GM23338 (cell line): Measurements from ENCODE around the gene SPATA1.

ENCODE experiments used
- CREB1 ChIP-seq: fragments of 250-450 bp; sonication (Bioruptor Pico); IDR thresholded peaks from 2 replicates; pipeline ENCODE4 v1.5.0; 2020; ENCODE audit warnings: low read depth, mild to moderate bottlenecking, moderate library complexity
- CTCF ChIP-seq, 2 experiments: fragments of 200-600 bp in 1 of 2; sonication (generic) in 1 of 2; conservative IDR thresholded peaks; 2 replicates each; pipeline versions ENCODE4 v1.5.1 to v1.6.1; 2016 to 2017; ENCODE audit warnings: antibody characterized with exemption in 2 of 2, low read depth in 2 of 2, mild to moderate bottlenecking in 2 of 2, moderate library complexity in 1 of 2
- EZH2 ChIP-seq: fragments of 200-600 bp; sonication (generic); IDR thresholded peaks from one replicate; pipeline ENCODE4 v1.8.0; 2017; ENCODE audit warnings: antibody characterized with exemption, mild to moderate bottlenecking, low read depth; ENCODE audit not compliant: unreplicated experiment
- EZH2phosphoT487 ChIP-seq: fragments of 200-600 bp; sonication (generic); IDR thresholded peaks from one replicate; pipeline ENCODE4 v1.8.1; 2018; ENCODE audit warnings: antibody characterized with exemption; ENCODE audit not compliant: unreplicated experiment
- JUNB ChIP-seq: IDR thresholded peaks from one replicate; pipeline ENCODE4 v1.6.1; 2016; ENCODE audit warnings: antibody characterized with exemption; ENCODE audit not compliant: unreplicated experiment
- POLR2AphosphoS5 ChIP-seq: IDR thresholded peaks from 2 replicates; pipeline ENCODE4 v1.6.1; 2016; ENCODE audit warnings: antibody characterized with exemption, low read depth
- ZNF114 ChIP-seq: fragments of 250-450 bp; sonication (Bioruptor Pico); IDR thresholded peaks from 2 replicates; pipeline ENCODE4 v1.5.0; 2020; ENCODE audit warnings: mild to moderate bottlenecking, moderate library complexity
- TF ChIP-seq, protein P1 (sequence below): IDR thresholded peaks from one replicate; pipeline ENCODE4 v1.6.1; 2018; ENCODE audit warnings: antibody characterized with exemption; ENCODE audit not compliant: unreplicated experiment

GRCh38 chr1:84541679-84542078 is 35.5 kb downstream of the SPATA1 start:
- no peak for TF ChIP-seq POLR2AphosphoS5
- TF ChIP-seq CTCF (conservative IDR thresholded peaks at IDR 0.05; ENCODE audit: low read depth in 2 of 2): peak; percentile 57 to 65
- no peak for TF ChIP-seq CREB1 (CRISPR knock-in tag)
- TF ChIP-seq, protein P1, sequence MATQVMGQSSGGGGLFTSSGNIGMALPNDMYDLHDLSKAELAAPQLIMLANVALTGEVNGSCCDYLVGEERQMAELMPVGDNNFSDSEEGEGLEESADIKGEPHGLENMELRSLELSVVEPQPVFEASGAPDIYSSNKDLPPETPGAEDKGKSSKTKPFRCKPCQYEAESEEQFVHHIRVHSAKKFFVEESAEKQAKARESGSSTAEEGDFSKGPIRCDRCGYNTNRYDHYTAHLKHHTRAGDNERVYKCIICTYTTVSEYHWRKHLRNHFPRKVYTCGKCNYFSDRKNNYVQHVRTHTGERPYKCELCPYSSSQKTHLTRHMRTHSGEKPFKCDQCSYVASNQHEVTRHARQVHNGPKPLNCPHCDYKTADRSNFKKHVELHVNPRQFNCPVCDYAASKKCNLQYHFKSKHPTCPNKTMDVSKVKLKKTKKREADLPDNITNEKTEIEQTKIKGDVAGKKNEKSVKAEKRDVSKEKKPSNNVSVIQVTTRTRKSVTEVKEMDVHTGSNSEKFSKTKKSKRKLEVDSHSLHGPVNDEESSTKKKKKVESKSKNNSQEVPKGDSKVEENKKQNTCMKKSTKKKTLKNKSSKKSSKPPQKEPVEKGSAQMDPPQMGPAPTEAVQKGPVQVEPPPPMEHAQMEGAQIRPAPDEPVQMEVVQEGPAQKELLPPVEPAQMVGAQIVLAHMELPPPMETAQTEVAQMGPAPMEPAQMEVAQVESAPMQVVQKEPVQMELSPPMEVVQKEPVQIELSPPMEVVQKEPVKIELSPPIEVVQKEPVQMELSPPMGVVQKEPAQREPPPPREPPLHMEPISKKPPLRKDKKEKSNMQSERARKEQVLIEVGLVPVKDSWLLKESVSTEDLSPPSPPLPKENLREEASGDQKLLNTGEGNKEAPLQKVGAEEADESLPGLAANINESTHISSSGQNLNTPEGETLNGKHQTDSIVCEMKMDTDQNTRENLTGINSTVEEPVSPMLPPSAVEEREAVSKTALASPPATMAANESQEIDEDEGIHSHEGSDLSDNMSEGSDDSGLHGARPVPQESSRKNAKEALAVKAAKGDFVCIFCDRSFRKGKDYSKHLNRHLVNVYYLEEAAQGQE: no peak
- TF ChIP-seq EZH2: no peak
- no peak for TF ChIP-seq EZH2phosphoT487
- no peak for TF ChIP-seq JUNB
- TF ChIP-seq ZNF114 (CRISPR knock-in tag): no peak
